NCI-H1105 treated with DMSO at 0.1 percent for 48 hours (cell line): ENCODE measurements around the gene KBTBD12.

Experiments used
- DNase-seq: peaks from one replicate; lab custom pipeline; 2025; lab: John Stamatoyannopoulos, UW

Gene KBTBD12

DNA sequence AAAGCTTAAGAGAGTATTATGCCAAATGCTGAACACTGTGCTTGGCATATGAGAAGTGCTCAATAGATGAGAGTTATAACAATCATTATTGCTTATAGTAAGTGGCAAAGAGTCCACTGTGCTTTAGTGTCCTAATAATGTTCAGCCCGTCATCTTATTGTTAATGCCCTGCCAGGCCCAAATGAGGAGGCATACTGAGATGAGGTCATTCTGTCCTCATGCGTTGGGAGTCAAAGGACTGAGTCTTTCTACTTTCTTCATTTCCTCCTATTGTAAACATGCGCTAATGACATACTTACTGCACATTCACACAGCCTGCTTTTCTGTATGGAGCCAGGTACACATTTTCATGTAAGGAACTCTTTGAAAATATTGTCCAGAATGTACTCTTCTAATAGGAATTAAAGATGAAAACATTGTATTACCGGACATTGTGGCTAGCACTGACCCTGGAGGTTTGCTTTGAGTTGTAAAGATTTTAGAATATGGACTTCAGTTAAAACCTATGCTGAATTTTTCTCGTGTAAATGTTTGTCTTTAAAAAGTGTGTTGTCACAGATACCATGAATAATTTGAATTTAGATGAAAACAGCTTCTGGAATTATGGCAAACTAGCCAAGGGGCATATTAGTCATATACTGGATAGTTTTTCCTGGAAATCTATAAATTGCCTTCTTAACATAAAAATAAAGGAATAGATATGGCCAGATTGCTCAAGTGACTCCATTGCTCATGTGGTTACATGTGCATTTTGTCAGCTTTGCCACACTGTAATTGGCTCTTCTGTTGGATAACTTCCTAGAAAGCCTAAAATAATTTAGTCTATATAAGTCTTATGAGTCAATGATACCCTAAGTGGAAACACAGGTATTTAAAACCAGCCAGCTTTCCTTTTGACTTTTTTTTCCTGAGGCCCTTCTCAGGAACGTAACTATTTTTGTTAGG, 38.3 kb downstream of the KBTBD12 start:
- DNase-seq, result no peak

GRCh38 chr3:127954640-127955039, 39.6 kb downstream of the KBTBD12 start:
- DNase-seq, result no peak

DNA sequence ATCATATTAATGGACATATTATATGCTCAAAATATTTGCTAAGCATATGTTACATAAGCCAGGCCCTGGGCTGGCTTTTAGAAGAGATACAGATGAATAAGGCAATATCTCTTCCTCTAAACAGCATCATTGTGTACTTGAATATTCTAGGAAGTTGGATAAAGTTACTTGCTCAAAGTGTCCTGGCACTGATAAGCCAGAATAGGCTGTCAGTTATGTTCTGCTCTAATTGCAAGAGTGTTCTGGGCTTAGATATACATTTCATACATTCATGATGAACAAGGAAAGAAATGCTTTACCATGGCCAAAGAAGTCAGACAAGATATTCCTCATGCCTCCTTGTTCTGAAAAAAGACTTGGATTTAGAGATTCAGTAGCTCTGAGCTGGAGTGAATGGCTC, 40.7 kb downstream of the KBTBD12 start:
- no peak for DNase-seq

GRCh38 chr3:127959041-127959440, 44.0 kb downstream of the KBTBD12 start:
- no peak for DNase-seq

- DNase-seq, result peak; percentile 80
These were observed 44.8 kb downstream of the KBTBD12 start for GRCh38 chr3:127959873-127960272.

DNA sequence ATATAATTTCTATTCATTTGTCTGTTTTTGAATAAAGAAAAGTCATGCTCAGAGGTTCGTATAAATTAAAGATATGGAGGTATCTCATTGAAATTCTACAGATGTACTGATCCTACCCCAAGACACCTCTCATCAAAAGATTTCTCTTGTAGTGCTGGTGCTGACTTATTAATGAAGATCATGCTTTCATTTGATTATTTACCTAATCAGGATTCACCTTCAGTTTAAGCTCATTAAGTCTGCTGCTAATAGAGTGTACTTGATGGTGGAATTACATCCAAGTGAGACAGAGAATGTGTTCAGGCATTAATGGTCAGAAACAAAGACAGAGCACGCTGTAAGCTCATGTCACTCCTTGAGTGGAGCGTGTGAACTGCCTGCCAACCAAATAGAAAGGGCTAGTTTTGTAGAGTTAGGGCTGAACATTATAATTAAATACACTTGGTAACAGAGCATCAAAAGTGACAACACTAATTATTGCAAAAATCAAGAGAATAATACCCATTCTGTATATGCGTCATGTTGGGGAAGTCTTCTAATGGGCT, 45.5 kb downstream of the KBTBD12 start:
- DNase-seq, result no peak

DNA sequence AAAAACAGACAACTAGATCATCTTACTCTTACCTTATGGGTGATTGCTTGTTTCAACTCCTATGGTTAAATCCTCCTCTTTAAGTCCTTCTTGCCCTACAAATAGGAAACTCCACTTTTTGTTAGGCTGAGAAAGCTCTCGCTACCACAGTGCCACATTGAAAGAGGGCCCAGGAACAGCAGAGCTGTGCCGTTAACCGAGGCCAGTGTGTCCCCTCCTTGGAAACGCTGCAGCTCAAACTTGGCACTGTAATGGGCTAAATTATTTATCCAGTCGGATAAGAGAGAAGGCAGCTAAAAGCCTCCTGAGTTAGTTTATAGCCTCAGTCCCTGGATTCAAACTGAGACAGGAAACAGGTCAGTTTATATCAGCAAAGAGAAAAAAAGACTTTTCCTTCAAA, 46.1 kb downstream of the KBTBD12 start:
- no peak for DNase-seq

DNA sequence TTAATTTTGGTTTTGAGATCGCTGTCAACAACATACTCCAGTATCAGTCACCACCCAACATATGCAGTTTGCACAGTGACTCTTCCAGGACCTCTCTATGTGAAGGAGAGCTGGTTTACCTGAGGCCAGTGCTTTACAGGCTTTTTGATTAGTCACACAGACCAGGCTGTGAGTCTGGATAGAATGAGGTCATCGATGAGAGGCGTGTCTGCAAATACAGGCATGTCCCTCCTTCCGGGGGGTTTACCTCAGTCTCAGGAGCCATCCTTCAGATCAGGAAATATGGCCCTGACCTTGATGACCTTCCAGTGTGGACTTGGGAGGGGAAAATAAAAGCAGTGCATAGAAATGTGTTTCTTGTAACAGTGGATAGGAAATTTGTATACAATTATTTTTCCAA, 46.9 kb downstream of the KBTBD12 start:
- DNase-seq, result no peak

- DNase-seq, result no peak
These were observed 47.9 kb downstream of the KBTBD12 start for GRCh38 chr3:127962937-127963336.

- DNase-seq, result peak; percentile 95
These were observed 49.0 kb downstream of the KBTBD12 start for GRCh38 chr3:127964053-127964452.

GRCh38 chr3:127964816-127965215, 49.8 kb downstream of the KBTBD12 start:
- no peak for DNase-seq

GRCh38 chr3:127967316-127967715, 52.3 kb downstream of the KBTBD12 start:
- DNase-seq, result no peak

DNA sequence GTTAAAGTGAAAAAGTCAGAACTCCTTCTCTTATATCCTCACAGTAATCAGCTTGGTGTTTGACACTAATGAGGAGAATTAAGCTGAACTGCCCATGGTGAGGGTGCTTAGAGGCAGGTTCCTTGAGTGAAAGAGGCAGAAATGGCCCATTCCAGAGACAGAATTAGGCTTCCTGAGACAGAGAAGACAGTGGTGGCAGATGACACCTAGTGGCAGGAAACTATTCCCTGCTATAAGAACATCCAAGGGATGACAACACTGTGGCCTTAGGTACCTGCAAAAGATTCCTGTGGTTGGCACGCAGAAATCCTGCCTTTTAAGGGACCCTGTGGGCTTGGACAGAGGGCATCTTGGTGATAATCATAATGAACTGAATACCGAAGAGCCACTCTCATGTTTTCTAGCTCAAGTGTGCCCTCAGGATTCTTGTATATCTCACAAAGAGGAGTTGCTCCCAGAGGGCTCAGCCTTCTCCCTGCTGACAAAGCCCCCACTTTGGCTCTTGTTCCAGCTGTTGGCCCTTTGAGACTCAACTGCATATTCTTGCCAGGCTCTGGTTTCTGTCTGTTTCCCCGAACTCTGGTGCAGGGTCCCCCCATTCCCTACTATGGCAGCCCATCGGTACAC, 56.0 kb downstream of the KBTBD12 start:
- peak; percentile 82 for DNase-seq

- DNase-seq, result no peak
These were observed 59.2 kb downstream of the KBTBD12 start for GRCh38 chr3:127974226-127974625.

GRCh38 chr3:127975153-127976029, 60.4 kb downstream of the KBTBD12 start:
- DNase-seq, result no peak

DNA sequence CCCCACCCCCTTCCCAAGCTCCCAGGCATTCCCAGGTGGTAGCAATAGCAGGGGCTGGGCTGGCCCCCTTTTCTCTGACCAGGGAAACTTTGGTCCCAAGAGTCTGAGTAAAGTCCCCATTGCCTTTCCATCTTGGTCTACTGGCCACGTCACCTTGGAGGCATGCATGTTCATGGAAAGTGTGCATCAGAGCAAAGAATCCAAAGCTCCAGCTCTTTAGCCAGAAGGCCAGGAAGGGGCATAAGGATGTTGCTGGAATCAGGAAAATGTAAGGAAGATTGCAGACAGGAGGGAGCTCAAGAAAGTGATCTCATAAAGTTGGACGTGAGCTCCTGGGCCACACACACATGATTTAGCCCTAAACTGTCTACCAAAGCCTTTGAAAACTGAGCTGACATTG, 63.6 kb downstream of the KBTBD12 start:
- DNase-seq, result no peak

- no peak for DNase-seq
These were observed 64.4 kb downstream of the KBTBD12 start for GRCh38 chr3:127979473-127979872.

DNA sequence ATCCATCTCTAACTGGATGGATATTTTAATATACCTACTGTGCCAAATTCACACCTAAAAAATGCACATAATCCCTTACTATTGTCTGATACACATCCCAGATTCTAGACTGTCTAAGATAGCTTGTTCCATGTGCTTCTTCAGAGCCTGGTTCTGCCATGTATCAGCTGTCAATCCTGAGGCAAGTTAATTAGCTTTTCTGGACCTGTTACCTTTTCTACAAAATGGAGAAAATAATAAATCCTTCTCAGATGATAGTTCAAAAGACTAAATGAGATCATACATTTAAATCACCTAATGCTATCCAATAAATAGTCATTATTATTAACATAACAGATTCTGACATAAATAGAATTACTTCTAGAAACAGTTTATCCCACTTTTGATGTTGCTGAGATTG, 66.1 kb downstream of the KBTBD12 start:
- no peak for DNase-seq

DNA sequence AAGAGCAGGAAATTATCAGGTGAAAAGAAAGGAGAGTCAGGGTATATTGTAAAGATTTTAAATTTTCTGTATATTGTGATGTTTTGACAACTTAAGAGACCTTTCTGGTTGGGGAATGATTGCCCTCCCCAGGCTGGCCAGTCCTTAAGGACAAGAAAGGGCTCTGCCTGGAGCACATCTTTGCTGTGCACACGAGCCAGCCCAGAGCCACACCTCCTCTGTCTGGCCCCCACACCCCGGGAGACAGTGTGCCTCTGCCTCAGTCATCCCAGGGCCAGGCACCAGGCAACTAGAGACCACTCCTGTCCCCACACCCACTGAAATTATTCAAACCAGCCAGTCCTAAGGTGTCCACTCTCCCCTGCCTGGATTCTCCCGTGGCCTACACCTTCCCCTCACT, 67.1 kb downstream of the KBTBD12 start:
- DNase-seq, result no peak

- DNase-seq, result no peak
These were observed 69.4 kb downstream of the KBTBD12 start for GRCh38 chr3:127984241-127984975.

- DNase-seq, result no peak
These were observed 70.2 kb downstream of the KBTBD12 start for GRCh38 chr3:127985216-127985615.
